PFSK-1 (cell line): ENCODE measurements around the gene CUL5.

Source experiments
- FOXP2 ChIP-seq: optimal IDR thresholded peaks from 2 replicates; pipeline ENCODE3; 2011; ENCODE audit warnings: borderline replicate concordance, control low read depth, inconsistent platforms; ENCODE audit not compliant: insufficient read depth; ENCODE audit errors: extremely low read length, extremely low read depth
- POLR2AphosphoS5 ChIP-seq: IDR thresholded peaks from 2 replicates; pipeline ENCODE4 v1.6.1; 2012; ENCODE audit warnings: low read depth, mild to moderate bottlenecking, control low read depth, low read length, moderate library complexity
- SIN3A ChIP-seq: IDR thresholded peaks from 2 replicates; pipeline ENCODE4 v1.6.1; 2012; ENCODE audit warnings: mild to moderate bottlenecking, low read length, moderate library complexity, borderline replicate concordance; ENCODE audit not compliant: insufficient read depth
- TAF1 ChIP-seq: IDR thresholded peaks from 2 replicates; pipeline ENCODE4 v1.6.1; 2012; ENCODE audit warnings: low read length, control low read depth, borderline replicate concordance; ENCODE audit not compliant: insufficient read depth
- TF ChIP-seq, protein P1 (sequence below), 2 experiments: IDR thresholded peaks; 2 replicates each; pipeline versions ENCODE4 v1.6.1 to v1.8.0; 2011 to 2012; ENCODE audit warnings: low read depth in 2 of 2, low read length in 2 of 2, control low read depth in 1 of 2, inconsistent platforms in 1 of 2, mild to moderate bottlenecking in 1 of 2, moderate library complexity in 1 of 2; ENCODE audit not compliant: insufficient read depth in 1 of 2

Gene CUL5

GRCh38 chr11:108018708-108019107 lies 10.0 kb downstream of the CUL5 start:
- no peak for TF ChIP-seq SIN3A
- TF ChIP-seq POLR2AphosphoS5: no peak
- TF ChIP-seq, protein P1, sequence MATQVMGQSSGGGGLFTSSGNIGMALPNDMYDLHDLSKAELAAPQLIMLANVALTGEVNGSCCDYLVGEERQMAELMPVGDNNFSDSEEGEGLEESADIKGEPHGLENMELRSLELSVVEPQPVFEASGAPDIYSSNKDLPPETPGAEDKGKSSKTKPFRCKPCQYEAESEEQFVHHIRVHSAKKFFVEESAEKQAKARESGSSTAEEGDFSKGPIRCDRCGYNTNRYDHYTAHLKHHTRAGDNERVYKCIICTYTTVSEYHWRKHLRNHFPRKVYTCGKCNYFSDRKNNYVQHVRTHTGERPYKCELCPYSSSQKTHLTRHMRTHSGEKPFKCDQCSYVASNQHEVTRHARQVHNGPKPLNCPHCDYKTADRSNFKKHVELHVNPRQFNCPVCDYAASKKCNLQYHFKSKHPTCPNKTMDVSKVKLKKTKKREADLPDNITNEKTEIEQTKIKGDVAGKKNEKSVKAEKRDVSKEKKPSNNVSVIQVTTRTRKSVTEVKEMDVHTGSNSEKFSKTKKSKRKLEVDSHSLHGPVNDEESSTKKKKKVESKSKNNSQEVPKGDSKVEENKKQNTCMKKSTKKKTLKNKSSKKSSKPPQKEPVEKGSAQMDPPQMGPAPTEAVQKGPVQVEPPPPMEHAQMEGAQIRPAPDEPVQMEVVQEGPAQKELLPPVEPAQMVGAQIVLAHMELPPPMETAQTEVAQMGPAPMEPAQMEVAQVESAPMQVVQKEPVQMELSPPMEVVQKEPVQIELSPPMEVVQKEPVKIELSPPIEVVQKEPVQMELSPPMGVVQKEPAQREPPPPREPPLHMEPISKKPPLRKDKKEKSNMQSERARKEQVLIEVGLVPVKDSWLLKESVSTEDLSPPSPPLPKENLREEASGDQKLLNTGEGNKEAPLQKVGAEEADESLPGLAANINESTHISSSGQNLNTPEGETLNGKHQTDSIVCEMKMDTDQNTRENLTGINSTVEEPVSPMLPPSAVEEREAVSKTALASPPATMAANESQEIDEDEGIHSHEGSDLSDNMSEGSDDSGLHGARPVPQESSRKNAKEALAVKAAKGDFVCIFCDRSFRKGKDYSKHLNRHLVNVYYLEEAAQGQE (IDR thresholded peaks at IDR 0.05; ENCODE audit: insufficient read depth in 1 of 2, low read depth in 2 of 2, low read length in 2 of 2): no peak
- TF ChIP-seq FOXP2: no peak
- TF ChIP-seq TAF1: no peak

- TF ChIP-seq FOXP2 (no peak), SIN3A (no peak), POLR2AphosphoS5 (no peak), TAF1 (no peak)
- TF ChIP-seq, protein P1 (IDR thresholded peaks at IDR 0.05; ENCODE audit: insufficient read depth in 1 of 2, low read depth in 2 of 2, low read length in 2 of 2): no peak
Observed at GRCh38 chr11:108019870-108020540, 11.3 kb downstream of the CUL5 start.

GRCh38 chr11:108025387-108026080 lies 16.8 kb downstream of the CUL5 start:
- no peak for TF ChIP-seq POLR2AphosphoS5
- TF ChIP-seq, protein P1 (IDR thresholded peaks at IDR 0.05; ENCODE audit: insufficient read depth in 1 of 2, low read depth in 2 of 2, low read length in 2 of 2): no peak
- TF ChIP-seq FOXP2: no peak

GRCh38 chr11:108027057-108027456 lies 18.4 kb downstream of the CUL5 start:
- TF ChIP-seq SIN3A: no peak
- no peak for TF ChIP-seq TAF1
- no peak for TF ChIP-seq POLR2AphosphoS5
- TF ChIP-seq FOXP2: no peak
- TF ChIP-seq, protein P1 (IDR thresholded peaks at IDR 0.05; ENCODE audit: insufficient read depth in 1 of 2, low read depth in 2 of 2, low read length in 2 of 2): no peak
